Chondrocyte (in vitro differentiated cells): ENCODE measurements around the gene FAM177B. TPM values are rescaled to one million over a fixed set of nuclear protein-coding genes. Genes with fewer than 3 reads are reported as not detected.

Source experiments
- DNase-seq: peaks from one replicate; pipeline ENCODE4 v3.0.0; 2021; ENCODE audit warnings: mixed read lengths, low spot score
- H3K27ac Mint-ChIP-seq: one replicate; pipeline ENCODE4 v1.8.0; 2021; ENCODE audit warnings: mild to moderate bottlenecking, moderate library complexity, mixed read lengths; ENCODE audit not compliant: unreplicated experiment
- H3K27me3 Mint-ChIP-seq: 2 replicates; pipeline ENCODE4 v1.8.0; 2021; ENCODE audit warnings: low read depth, mixed read lengths
- H3K36me3 Mint-ChIP-seq: 2 replicates; pipeline ENCODE4 v1.8.0; 2021; ENCODE audit warnings: low read depth, mixed read lengths
- H3K4me1 Mint-ChIP-seq: 2 replicates; pipeline ENCODE4 v1.8.0; 2021; ENCODE audit warnings: low read depth, mild to moderate bottlenecking, mixed read lengths
- H3K4me3 Mint-ChIP-seq: one replicate; pipeline ENCODE4 v1.8.0; 2021; ENCODE audit warnings: mild to moderate bottlenecking, moderate library complexity, mixed read lengths; ENCODE audit not compliant: unreplicated experiment
- H3K9me3 Mint-ChIP-seq: 2 replicates; pipeline ENCODE4 v1.8.0; 2021; ENCODE audit warnings: low read depth, mixed read lengths
- total RNA-seq: library from RNA; stranded (reverse); gene quantifications from 3 replicates; pipeline ENCODE4 v1.2.1, GENCODE V29; 2021
- TF ChIP-seq, protein P1 (sequence below): fragments of 200-600 bp; sonication (generic); IDR thresholded peaks from 2 replicates; pipeline ENCODE4 v1.5.0; 2021; ENCODE audit warnings: antibody characterized with exemption, mild to moderate bottlenecking, moderate library complexity

The FAM177B gene
- total RNA-seq, 1 donor from 2014 or later, result not detected

GRCh38 chr1:222790115-222790514 is 53.1 kb downstream of the FAM177B start:
- H3K9me3 Mint-ChIP-seq, result no peaks in the 10 kb centered on the region

DNA sequence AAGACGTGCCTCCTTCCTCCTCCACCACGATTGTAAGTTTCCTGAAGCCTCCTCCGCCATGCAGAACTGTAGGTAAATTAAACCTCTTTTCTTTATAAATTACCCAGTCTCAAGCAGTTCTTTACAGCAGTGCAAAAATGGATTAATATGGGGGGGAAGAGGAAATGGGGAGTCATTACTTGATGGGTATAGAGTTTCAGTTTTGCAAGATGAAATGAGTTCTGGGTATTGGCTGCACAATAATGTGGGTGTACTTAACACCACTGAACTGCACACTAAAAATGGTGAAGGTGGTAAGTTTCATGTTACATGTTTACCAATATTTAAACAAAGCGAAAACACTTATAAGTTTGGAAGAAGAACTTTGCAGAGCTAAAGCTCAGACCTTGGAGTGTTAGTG is 53.5 kb downstream of the FAM177B start:
- TF ChIP-seq, protein P1, sequence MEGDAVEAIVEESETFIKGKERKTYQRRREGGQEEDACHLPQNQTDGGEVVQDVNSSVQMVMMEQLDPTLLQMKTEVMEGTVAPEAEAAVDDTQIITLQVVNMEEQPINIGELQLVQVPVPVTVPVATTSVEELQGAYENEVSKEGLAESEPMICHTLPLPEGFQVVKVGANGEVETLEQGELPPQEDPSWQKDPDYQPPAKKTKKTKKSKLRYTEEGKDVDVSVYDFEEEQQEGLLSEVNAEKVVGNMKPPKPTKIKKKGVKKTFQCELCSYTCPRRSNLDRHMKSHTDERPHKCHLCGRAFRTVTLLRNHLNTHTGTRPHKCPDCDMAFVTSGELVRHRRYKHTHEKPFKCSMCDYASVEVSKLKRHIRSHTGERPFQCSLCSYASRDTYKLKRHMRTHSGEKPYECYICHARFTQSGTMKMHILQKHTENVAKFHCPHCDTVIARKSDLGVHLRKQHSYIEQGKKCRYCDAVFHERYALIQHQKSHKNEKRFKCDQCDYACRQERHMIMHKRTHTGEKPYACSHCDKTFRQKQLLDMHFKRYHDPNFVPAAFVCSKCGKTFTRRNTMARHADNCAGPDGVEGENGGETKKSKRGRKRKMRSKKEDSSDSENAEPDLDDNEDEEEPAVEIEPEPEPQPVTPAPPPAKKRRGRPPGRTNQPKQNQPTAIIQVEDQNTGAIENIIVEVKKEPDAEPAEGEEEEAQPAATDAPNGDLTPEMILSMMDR, result no peak
- H3K9me3 Mint-ChIP-seq, result no peaks in the 10 kb centered on the region
- H3K27ac Mint-ChIP-seq, result no peak overlapping the region
- peaks cover 3% of the 10 kb centered on the region for H3K4me1 Mint-ChIP-seq
- H3K27me3 Mint-ChIP-seq, result peaks cover 3% of the 10 kb centered on the region
- no peak overlapping the region for H3K4me3 Mint-ChIP-seq
- no peak for DNase-seq
- no peaks in the 10 kb centered on the region for H3K36me3 Mint-ChIP-seq

More at GRCh38 chr1:222790115-222790514, 53.1 kb downstream of the FAM177B start:
- DNase-seq, result no peak
- H3K36me3 Mint-ChIP-seq, result no peaks in the 10 kb centered on the region
- H3K4me3 Mint-ChIP-seq, result no peak overlapping the region
- no peak overlapping the region for H3K27ac Mint-ChIP-seq
- peaks cover 3% of the 10 kb centered on the region for H3K4me1 Mint-ChIP-seq
- H3K27me3 Mint-ChIP-seq, result peaks cover 3% of the 10 kb centered on the region
- TF ChIP-seq, protein P1, result no peak

DNA sequence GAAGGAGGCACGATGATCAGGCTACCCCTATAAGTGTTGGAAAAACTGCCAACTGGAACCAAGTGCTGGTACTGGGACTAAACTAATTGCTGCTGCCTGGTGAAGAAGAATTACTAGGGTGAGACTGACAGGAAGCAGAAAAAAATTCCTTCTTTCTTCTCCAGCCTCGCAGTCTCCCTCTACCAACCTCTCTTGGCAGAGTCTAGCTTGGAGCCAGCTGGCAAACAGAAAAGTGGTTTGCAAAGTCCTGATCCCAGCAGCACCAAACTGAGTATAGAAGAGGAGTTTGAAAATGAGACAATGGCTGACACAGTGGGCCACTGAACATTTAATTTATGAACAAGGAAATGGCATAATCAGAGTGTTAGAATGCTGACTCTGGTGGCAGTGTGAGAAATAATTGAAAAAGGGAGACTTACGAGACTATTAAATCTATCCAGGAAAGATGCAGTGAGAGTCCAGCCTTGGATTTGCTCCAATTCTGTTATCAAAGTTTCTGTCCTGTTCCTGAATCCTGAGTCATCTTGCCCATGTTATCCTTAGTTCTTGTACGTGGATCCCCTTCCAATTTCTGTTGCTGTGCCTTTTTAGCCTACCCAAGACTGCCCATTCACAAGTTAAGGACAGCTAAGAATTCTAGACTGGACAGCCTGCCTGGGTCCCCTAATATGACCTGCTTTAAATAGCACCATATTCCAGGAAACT is 54.2 kb downstream of the FAM177B start:
- Mint-ChIP-seq H3K4me1 (peaks cover 2% of the 10 kb centered on the region), H3K27me3 (peaks cover 3% of the 10 kb centered on the region), H3K4me3 (no peak overlapping the region), H3K36me3 (no peaks in the 10 kb centered on the region), H3K9me3 (no peaks in the 10 kb centered on the region), H3K27ac (no peak overlapping the region)
- DNase-seq, result no peak
- TF ChIP-seq, protein P1, result no peak

DNA sequence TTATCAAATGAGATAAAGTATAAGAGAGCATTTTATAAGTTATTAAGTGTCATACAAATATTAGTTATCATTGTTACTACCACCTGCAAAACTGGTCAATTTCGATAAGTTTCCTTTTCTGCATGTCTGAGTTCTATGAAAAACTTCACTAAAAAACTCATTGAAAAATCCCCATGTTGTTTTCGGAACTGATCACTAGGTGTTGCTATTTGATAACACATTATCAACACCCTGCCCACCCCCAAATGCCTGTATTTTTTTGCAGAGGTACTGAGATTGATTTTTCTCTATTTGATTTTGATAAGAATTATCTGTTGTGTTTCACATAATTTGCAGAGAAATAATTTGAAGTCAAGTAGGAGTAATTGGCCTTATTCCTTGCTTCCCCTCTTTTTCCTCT is 55.7 kb downstream of the FAM177B start:
- H3K4me1 Mint-ChIP-seq, result no peaks in the 10 kb centered on the region
- H3K4me3 Mint-ChIP-seq, result no peak overlapping the region
- H3K27ac Mint-ChIP-seq, result no peak overlapping the region
- no peak for DNase-seq
- H3K36me3 Mint-ChIP-seq, result no peaks in the 10 kb centered on the region
- H3K9me3 Mint-ChIP-seq, result no peaks in the 10 kb centered on the region
- no peaks in the 10 kb centered on the region for H3K27me3 Mint-ChIP-seq
- TF ChIP-seq, protein P1, result peak; percentile 91

GRCh38 chr1:222794656-222795474 is 57.9 kb downstream of the FAM177B start:
- H3K36me3 Mint-ChIP-seq, result no peaks in the 10 kb centered on the region

More at GRCh38 chr1:222794656-222795474, 57.9 kb downstream of the FAM177B start:
- Mint-ChIP-seq H3K27me3 (no peaks in the 10 kb centered on the region), H3K4me3 (no peak overlapping the region), H3K4me1 (peaks cover 6% of the 10 kb centered on the region), H3K9me3 (no peaks in the 10 kb centered on the region), H3K27ac (no peak overlapping the region)
- DNase-seq, result no peak
- TF ChIP-seq, protein P1, result peak; percentile 47
